GM23338 (cell line): ENCODE measurements around the gene SEC61A1. TPM values are rescaled to one million over a fixed set of nuclear protein-coding genes. Genes with fewer than 3 reads are reported as not detected.
A peak's percentile ranks its signal among the peaks of the same experiment; 100 is the strongest.

Experiments used
- ATAC-seq: fragments of 200-7000 bp; cut with Tn5 transposase; 3 replicates; pipeline ENCODE4 v1.9.1; 2020
- DNase-seq: peaks from one replicate; pipeline ENCODE4 v3.0.0-alpha.2; 2015; ENCODE audit warnings: low spot score
- H2AFZ ChIP-seq: fragments of 200-600 bp; sonication (generic); 2 replicates; pipeline ENCODE4 v1.8.0; 2016; ENCODE audit warnings: antibody characterized with exemption, mild to moderate bottlenecking, moderate library complexity
- H3F3A ChIP-seq: fragments of 200-600 bp; sonication (generic); replicated peaks from 2 replicates; pipeline ENCODE4 v1.8.0; 2017; ENCODE audit warnings: antibody characterized with exemption, mixed run types, low read depth
- H3K27ac ChIP-seq: fragments of 200-600 bp; sonication (generic); 2 replicates; pipeline ENCODE4 v1.6.1; 2016; ENCODE audit warnings: low read depth
- H3K27me3 ChIP-seq: fragments of 200-600 bp; sonication (generic); 2 replicates; pipeline ENCODE4 v1.8.0; 2016; ENCODE audit warnings: mild to moderate bottlenecking, mixed run types, moderate library complexity; ENCODE audit not compliant: insufficient read depth
- H3K36me3 ChIP-seq: fragments of 200-600 bp; sonication (generic); 2 replicates; pipeline ENCODE4 v1.8.0; 2016; ENCODE audit warnings: mild to moderate bottlenecking; ENCODE audit not compliant: insufficient read depth
- H3K4me1 ChIP-seq: fragments of 200-600 bp; sonication (generic); 2 replicates; pipeline ENCODE4 v1.8.0; 2016; ENCODE audit warnings: mild to moderate bottlenecking, moderate library complexity; ENCODE audit not compliant: insufficient read depth
- H3K4me2 ChIP-seq: fragments of 200-600 bp; sonication (generic); 2 replicates; pipeline ENCODE4 v1.7.1; 2017; ENCODE audit warnings: mixed run types
- H3K4me3 ChIP-seq: fragments of 200-600 bp; sonication (generic); 2 replicates; pipeline ENCODE4 v1.6.1; 2016; ENCODE audit warnings: mixed run types
- H3K79me2 ChIP-seq: fragments of 200-600 bp; sonication (generic); replicated peaks from 2 replicates; pipeline ENCODE4 v1.8.0; 2017; ENCODE audit warnings: mild to moderate bottlenecking; ENCODE audit not compliant: insufficient read depth
- H3K9me2 ChIP-seq: fragments of 200-600 bp; sonication (generic); 2 replicates; pipeline ENCODE4 v1.8.0; 2017; ENCODE audit not compliant: insufficient read depth
- H4K20me1 ChIP-seq: fragments of 200-600 bp; sonication (generic); replicated peaks from 2 replicates; pipeline ENCODE4 v1.8.0; 2017; ENCODE audit warnings: mild to moderate bottlenecking; ENCODE audit not compliant: insufficient read depth
- H3K27ac Mint-ChIP-seq: 2 replicates; pipeline ENCODE4 v1.8.0; 2020; ENCODE audit warnings: inconsistent platforms, mild to moderate bottlenecking, moderate library complexity, mixed read lengths
- H3K27me3 Mint-ChIP-seq: 3 replicates; pipeline ENCODE4 v1.8.0; 2022; ENCODE audit warnings: low read depth, mild to moderate bottlenecking, moderate library complexity, mixed read lengths, inconsistent platforms; ENCODE audit not compliant: insufficient read depth, poor library complexity
- H3K36me3 Mint-ChIP-seq: 3 replicates; pipeline ENCODE4 v1.8.0; 2021; ENCODE audit warnings: low read depth, mild to moderate bottlenecking, inconsistent platforms, moderate library complexity, mixed read lengths
- H3K4me1 Mint-ChIP-seq: 3 replicates; pipeline ENCODE4 v1.8.0; 2020; ENCODE audit warnings: mild to moderate bottlenecking, inconsistent platforms, mixed read lengths
- H3K4me3 Mint-ChIP-seq: 3 replicates; pipeline ENCODE4 v1.8.0; 2021; ENCODE audit warnings: moderate library complexity, mild to moderate bottlenecking, inconsistent platforms, mixed read lengths
- H3K9me3 Mint-ChIP-seq: 3 replicates; pipeline ENCODE4 v1.8.0; 2020; ENCODE audit warnings: moderate library complexity, mild to moderate bottlenecking, inconsistent platforms, mixed read lengths
- JUNB ChIP-seq: IDR thresholded peaks from one replicate; pipeline ENCODE4 v1.6.1; 2016; ENCODE audit warnings: antibody characterized with exemption; ENCODE audit not compliant: unreplicated experiment
- STAT1 ChIP-seq: IDR thresholded peaks from one replicate; pipeline ENCODE4 v1.6.1; 2016; ENCODE audit warnings: antibody characterized with exemption; ENCODE audit not compliant: unreplicated experiment
- ZNF331 ChIP-seq: fragments of 250-450 bp; sonication (Bioruptor Pico); IDR thresholded peaks from 2 replicates; pipeline ENCODE4 v1.5.0; 2020; ENCODE audit warnings: low read depth, mild to moderate bottlenecking, moderate library complexity
- polyA plus RNA-seq: library from polyadenylated mRNA; unstranded; fragments of >200 nt; fragmentation: Nextera tagmentation; extraction: Ambion mirVana; gene quantifications from 2 replicates; pipeline ENCODE4 v1.2.1, GENCODE V29; 2016
- total RNA-seq: library from RNA; depleted of rRNA; stranded (reverse); fragments of >200 nt; shearing (Covaris generic); gene quantifications from 2 replicates; pipeline ENCODE4 v1.2.3, GENCODE V29; 2014
- TF ChIP-seq, protein P1 (sequence below): IDR thresholded peaks from 2 replicates; pipeline ENCODE4 v1.6.1; 2016; ENCODE audit warnings: antibody characterized with exemption
- TF ChIP-seq, protein P2 (sequence below): IDR thresholded peaks from one replicate; pipeline ENCODE4 v1.6.1; 2018; ENCODE audit warnings: antibody characterized with exemption; ENCODE audit not compliant: unreplicated experiment
- TF ChIP-seq, protein P3 (sequence below), 2 experiments: fragments of 200-600 bp in 1 of 2; sonication (generic) in 1 of 2; conservative IDR thresholded peaks; 2 replicates each; pipeline versions ENCODE4 v1.5.1 to v1.6.1; 2016 to 2017; ENCODE audit warnings: antibody characterized with exemption in 2 of 2, low read depth in 2 of 2, mild to moderate bottlenecking in 2 of 2, moderate library complexity in 1 of 2

Gene SEC61A1
- total and polyA plus RNA-seq, 2 experiments from 2014 or later: 44.8 to 184 TPM

DNA sequence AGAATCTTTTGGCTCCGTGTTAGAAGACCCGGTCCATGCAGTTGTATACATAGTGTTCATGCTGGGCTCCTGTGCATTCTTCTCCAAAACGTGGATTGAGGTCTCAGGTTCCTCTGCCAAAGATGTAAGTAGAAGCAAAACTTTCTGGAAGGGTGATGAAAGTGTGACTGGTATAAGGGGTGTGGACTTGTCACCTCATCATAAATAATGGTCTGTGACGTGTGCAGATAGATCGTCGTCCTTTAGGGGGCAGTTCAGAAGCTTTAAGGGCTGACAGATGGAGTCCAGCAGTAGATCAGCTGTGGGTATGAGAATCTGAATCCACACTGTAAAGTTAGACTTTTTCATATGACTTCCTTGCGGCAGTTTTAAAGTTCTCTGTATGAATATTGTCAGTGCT is 15.3 kb downstream of the SEC61A1 start:
- Histone ChIP-seq H3K27ac (no peak overlapping the region), H4K20me1 (peaks cover 18% of the 10 kb centered on the region), H3K4me1 (no peaks in the 10 kb centered on the region), H3K4me3 (no peak overlapping the region), H3K79me2 (no peaks in the 10 kb centered on the region), H3K27me3 (no peaks in the 10 kb centered on the region), H2AFZ (no peak overlapping the region), H3K4me2 (no peak overlapping the region), H3K9me2 (no peaks in the 10 kb centered on the region), H3F3A (0 out of 2 replicates have a peak, but pooled peaks cover 6% of the 10 kb centered on the region), H3K36me3 (peaks cover 74% of the 10 kb centered on the region)
- Mint-ChIP-seq H3K36me3 (peaks cover 86% of the 10 kb centered on the region), H3K27ac (no peak overlapping the region), H3K9me3 (no peaks in the 10 kb centered on the region), H3K4me3 (no peak overlapping the region), H3K27me3 (peaks cover 7% of the 10 kb centered on the region), H3K4me1 (no peaks in the 10 kb centered on the region)
- ATAC-seq (no peak), DNase-seq (no peak)
- no peak for TF ChIP-seq JUNB
- TF ChIP-seq, protein P1, sequence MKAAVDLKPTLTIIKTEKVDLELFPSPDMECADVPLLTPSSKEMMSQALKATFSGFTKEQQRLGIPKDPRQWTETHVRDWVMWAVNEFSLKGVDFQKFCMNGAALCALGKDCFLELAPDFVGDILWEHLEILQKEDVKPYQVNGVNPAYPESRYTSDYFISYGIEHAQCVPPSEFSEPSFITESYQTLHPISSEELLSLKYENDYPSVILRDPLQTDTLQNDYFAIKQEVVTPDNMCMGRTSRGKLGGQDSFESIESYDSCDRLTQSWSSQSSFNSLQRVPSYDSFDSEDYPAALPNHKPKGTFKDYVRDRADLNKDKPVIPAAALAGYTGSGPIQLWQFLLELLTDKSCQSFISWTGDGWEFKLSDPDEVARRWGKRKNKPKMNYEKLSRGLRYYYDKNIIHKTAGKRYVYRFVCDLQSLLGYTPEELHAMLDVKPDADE: no peak
- TF ChIP-seq ZNF331 (CRISPR knock-in tag): no peak

DNA sequence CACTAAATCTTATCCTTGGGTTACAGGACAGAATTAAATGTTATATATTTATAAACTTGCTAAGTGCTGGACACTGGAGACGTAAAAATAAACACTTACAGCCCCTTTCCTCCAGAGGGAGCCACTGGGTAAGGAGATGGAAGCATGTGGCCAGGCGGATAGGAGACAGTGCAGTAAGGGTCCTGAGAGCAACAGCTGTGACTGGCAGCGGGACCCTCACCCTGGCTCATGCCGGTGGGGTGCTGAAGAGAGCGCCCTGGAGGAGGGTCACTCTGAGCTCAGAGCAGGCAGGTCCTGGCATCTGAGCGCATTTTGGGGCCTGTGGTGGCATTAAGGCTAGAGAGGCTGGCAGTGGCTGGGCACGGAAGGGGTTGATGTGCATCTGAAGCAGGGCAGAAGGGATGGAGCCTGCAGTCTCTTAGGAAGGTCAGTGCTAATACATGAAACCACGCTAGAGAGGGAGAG is 16.0 kb downstream of the SEC61A1 start:
- Mint-ChIP-seq H3K27ac (peak overlapping the region; percentile 90), H3K36me3 (peaks cover 79% of the 10 kb centered on the region), H3K4me3 (no peak overlapping the region), H3K27me3 (peaks cover 7% of the 10 kb centered on the region), H3K4me1 (no peaks in the 10 kb centered on the region), H3K9me3 (no peaks in the 10 kb centered on the region)
- H3F3A ChIP-seq: 0 out of 2 replicates have a peak, but pooled peaks cover 6% of the 10 kb centered on the region
- no peaks in the 10 kb centered on the region for H3K79me2 ChIP-seq
- no peak overlapping the region for H2AFZ ChIP-seq
- TF ChIP-seq, protein P2, sequence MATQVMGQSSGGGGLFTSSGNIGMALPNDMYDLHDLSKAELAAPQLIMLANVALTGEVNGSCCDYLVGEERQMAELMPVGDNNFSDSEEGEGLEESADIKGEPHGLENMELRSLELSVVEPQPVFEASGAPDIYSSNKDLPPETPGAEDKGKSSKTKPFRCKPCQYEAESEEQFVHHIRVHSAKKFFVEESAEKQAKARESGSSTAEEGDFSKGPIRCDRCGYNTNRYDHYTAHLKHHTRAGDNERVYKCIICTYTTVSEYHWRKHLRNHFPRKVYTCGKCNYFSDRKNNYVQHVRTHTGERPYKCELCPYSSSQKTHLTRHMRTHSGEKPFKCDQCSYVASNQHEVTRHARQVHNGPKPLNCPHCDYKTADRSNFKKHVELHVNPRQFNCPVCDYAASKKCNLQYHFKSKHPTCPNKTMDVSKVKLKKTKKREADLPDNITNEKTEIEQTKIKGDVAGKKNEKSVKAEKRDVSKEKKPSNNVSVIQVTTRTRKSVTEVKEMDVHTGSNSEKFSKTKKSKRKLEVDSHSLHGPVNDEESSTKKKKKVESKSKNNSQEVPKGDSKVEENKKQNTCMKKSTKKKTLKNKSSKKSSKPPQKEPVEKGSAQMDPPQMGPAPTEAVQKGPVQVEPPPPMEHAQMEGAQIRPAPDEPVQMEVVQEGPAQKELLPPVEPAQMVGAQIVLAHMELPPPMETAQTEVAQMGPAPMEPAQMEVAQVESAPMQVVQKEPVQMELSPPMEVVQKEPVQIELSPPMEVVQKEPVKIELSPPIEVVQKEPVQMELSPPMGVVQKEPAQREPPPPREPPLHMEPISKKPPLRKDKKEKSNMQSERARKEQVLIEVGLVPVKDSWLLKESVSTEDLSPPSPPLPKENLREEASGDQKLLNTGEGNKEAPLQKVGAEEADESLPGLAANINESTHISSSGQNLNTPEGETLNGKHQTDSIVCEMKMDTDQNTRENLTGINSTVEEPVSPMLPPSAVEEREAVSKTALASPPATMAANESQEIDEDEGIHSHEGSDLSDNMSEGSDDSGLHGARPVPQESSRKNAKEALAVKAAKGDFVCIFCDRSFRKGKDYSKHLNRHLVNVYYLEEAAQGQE: no peak
- TF ChIP-seq, protein P3, sequence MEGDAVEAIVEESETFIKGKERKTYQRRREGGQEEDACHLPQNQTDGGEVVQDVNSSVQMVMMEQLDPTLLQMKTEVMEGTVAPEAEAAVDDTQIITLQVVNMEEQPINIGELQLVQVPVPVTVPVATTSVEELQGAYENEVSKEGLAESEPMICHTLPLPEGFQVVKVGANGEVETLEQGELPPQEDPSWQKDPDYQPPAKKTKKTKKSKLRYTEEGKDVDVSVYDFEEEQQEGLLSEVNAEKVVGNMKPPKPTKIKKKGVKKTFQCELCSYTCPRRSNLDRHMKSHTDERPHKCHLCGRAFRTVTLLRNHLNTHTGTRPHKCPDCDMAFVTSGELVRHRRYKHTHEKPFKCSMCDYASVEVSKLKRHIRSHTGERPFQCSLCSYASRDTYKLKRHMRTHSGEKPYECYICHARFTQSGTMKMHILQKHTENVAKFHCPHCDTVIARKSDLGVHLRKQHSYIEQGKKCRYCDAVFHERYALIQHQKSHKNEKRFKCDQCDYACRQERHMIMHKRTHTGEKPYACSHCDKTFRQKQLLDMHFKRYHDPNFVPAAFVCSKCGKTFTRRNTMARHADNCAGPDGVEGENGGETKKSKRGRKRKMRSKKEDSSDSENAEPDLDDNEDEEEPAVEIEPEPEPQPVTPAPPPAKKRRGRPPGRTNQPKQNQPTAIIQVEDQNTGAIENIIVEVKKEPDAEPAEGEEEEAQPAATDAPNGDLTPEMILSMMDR (conservative IDR thresholded peaks at IDR 0.05; ENCODE audit: low read depth in 2 of 2): peak; percentile 76 to 77
- no peak for TF ChIP-seq STAT1
- H3K4me1 ChIP-seq: no peaks in the 10 kb centered on the region
- peak; percentile 79 for DNase-seq
- H3K9me2 ChIP-seq: no peaks in the 10 kb centered on the region
- no peak overlapping the region for H3K4me2 ChIP-seq
- peaks cover 74% of the 10 kb centered on the region for H3K36me3 ChIP-seq
- H3K27me3 ChIP-seq: no peaks in the 10 kb centered on the region
- H3K27ac ChIP-seq: no peak overlapping the region
- peaks cover 18% of the 10 kb centered on the region for H4K20me1 ChIP-seq
- H3K4me3 ChIP-seq: no peak overlapping the region
- peak; percentile 78 for ATAC-seq
